Tibial artery (tissue), 4 donors: ENCODE data around the gene MAP3K20.

Source experiments
- DNase-seq, 2 donors: peaks; one replicate each; pipeline ENCODE4 v3.0.0-alpha.2; 2019
- H3K27ac ChIP-seq, 2 donors: fragments of 200-600 bp; sonication (generic) in 1 of 2; 1 replicate in 1 of 2; 2 replicates in 1 of 2; pipeline ENCODE4 v1.5.1; 2018 to 2019; ENCODE audit warnings: mild to moderate bottlenecking in 1 of 2
- H3K27me3 ChIP-seq, 2 donors: fragments of 200-600 bp; sonication (generic) in 1 of 2; one replicate each; pipeline versions ENCODE4 v1.5.1 to v1.6.0; 2016 to 2019
- H3K36me3 ChIP-seq, 3 donors: fragments of 200-600 bp; sonication (generic) in 2 of 3; one replicate each; pipeline ENCODE4 v1.5.1; 2016 to 2019; ENCODE audit warnings: mild to moderate bottlenecking in 2 of 3
- H3K4me1 ChIP-seq, 4 donors: fragments of 200-600 bp; sonication (generic) in 2 of 4; 1 replicate in 3 of 4; 2 replicates in 1 of 4; pipeline ENCODE4 v1.5.1; 2016 to 2019
- H3K4me3 ChIP-seq, 2 donors: fragments of 200-600 bp; sonication (generic) in 1 of 2; 1 replicate in 1 of 2; 2 replicates in 1 of 2; pipeline ENCODE4 v1.5.1; 2018 to 2019; ENCODE audit warnings: mild to moderate bottlenecking in 2 of 2
- H3K9me3 ChIP-seq, 3 donors: fragments of 200-600 bp; sonication (generic) in 1 of 3; one replicate each; pipeline ENCODE4 v1.5.1; 2016 to 2019
- CTCF ChIP-seq, 2 experiments: fragments of 200-600 bp in 1 of 2; fragments of 450-650 bp in 1 of 2; IDR thresholded peaks; one replicate each; pipeline ENCODE4 v1.5.1; 2017 to 2019; ENCODE audit warnings: antibody characterized with exemption in 2 of 2, mild to moderate bottlenecking in 1 of 2, moderate library complexity in 1 of 2
- intact Hi-C: fragments of 100-400 bp; cut with DNase I; formaldehyde crosslinking; loops from one replicate; pipeline ENCODE4 v1.15.0; 2023; ENCODE audit warnings: low total_unique reads

Gene MAP3K20

DNA sequence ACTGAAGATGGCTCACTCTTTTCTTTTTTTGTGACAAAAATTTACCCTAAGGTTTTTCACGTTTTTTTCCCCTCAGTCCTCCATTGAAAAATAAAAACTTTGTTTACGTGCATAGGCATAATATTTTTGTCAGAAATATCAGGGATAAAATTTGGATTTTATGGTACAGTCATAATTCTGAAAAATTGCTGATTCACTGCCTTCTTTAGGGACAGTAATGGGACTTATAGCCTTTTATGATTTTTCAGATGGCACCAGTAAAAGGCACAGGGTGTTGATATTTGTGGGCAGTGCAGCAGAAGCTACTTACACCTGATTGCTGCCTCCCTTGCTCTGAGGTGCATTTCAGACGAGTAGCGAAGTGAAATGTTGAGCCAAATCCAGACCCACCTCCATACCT lies 139.7 kb downstream of the MAP3K20 start:
- no peak overlapping the region for H3K27ac ChIP-seq
- no peak for TF ChIP-seq CTCF (IDR thresholded peaks at IDR 0.05)
- no peak for DNase-seq
- peaks cover 0 to 5% (median 0%) of the 10 kb centered on the region in 3 donors for H3K36me3 ChIP-seq
- no peaks in the 10 kb centered on the region for H3K9me3 ChIP-seq
- H3K4me1 ChIP-seq, result peaks cover 0 to 23% (median 6%) of the 10 kb centered on the region in 4 donors
- no peaks in the 10 kb centered on the region for H3K27me3 ChIP-seq
- intact Hi-C loops, result no loop called here
- no peak overlapping the region for H3K4me3 ChIP-seq

DNA sequence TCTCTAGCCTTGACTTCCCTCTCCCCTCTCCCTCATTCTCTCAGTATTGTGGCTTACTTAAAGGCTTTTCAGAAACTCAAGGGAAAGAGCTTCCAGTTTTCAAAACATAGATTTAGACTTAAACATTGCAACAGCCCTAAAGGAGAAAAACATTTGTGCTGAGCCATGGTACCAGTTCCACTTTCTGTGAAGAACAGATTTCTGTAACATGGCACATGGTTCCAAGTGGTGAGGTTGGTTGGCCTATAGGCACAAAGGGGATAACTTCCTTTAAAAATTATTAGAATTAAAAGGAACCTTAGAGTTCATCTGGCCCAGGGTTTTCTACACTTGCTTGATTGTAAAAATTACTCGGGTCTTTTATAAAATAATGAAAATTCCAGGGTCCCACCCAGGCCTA lies 140.4 kb downstream of the MAP3K20 start:
- Histone ChIP-seq H3K36me3 (peaks cover 0 to 3% (median 0%) of the 10 kb centered on the region in 3 donors), H3K27ac (no peak overlapping the region), H3K9me3 (no peaks in the 10 kb centered on the region), H3K4me1 (peaks cover 0 to 17% (median 4%) of the 10 kb centered on the region in 4 donors), H3K4me3 (no peak overlapping the region), H3K27me3 (no peaks in the 10 kb centered on the region)
- no peak for TF ChIP-seq CTCF (IDR thresholded peaks at IDR 0.05)
- intact Hi-C loops, result no loop called here
- no peak for DNase-seq

DNA sequence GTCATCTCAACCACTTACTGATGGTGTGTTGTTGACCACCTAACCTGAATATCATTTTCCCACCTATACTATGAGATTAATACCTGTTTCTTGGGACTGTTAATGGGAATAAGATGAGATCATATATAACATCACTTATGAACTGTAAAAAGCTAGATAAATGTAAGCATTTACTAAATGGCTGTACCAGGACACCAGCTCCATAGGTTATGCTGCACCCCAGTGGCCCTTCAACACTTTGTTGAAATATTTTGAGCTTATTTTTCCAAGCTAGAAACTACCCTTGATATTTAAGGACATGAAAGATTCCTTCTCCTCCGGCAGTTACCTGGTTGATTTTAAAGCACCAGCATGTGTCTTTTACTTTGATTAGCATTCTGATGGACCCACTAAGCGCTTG lies 141.0 kb downstream of the MAP3K20 start:
- no peaks in the 10 kb centered on the region for H3K9me3 ChIP-seq
- H3K4me1 ChIP-seq, result peaks cover 0 to 15% (median 3%) of the 10 kb centered on the region in 4 donors
- no peaks in the 10 kb centered on the region for H3K36me3 ChIP-seq
- no peak overlapping the region for H3K27ac ChIP-seq
- H3K4me3 ChIP-seq, result no peak overlapping the region
- no peaks in the 10 kb centered on the region for H3K27me3 ChIP-seq
- TF ChIP-seq CTCF (IDR thresholded peaks at IDR 0.05), result no peak
- intact Hi-C loops, result no loop called here
- no peak for DNase-seq

GRCh38 chr2:173217116-173217840 lies 141.6 kb downstream of the MAP3K20 start:
- H3K4me1 ChIP-seq, result peaks cover 0 to 15% (median 3%) of the 10 kb centered on the region in 4 donors
- no peak for TF ChIP-seq CTCF (IDR thresholded peaks at IDR 0.05)
- no peak overlapping the region for H3K4me3 ChIP-seq
- no peak for DNase-seq
- H3K27me3 ChIP-seq, result no peaks in the 10 kb centered on the region
- intact Hi-C loops, result no loop called here
- H3K9me3 ChIP-seq, result no peaks in the 10 kb centered on the region
- H3K36me3 ChIP-seq, result no peaks in the 10 kb centered on the region
- no peak overlapping the region for H3K27ac ChIP-seq

DNA sequence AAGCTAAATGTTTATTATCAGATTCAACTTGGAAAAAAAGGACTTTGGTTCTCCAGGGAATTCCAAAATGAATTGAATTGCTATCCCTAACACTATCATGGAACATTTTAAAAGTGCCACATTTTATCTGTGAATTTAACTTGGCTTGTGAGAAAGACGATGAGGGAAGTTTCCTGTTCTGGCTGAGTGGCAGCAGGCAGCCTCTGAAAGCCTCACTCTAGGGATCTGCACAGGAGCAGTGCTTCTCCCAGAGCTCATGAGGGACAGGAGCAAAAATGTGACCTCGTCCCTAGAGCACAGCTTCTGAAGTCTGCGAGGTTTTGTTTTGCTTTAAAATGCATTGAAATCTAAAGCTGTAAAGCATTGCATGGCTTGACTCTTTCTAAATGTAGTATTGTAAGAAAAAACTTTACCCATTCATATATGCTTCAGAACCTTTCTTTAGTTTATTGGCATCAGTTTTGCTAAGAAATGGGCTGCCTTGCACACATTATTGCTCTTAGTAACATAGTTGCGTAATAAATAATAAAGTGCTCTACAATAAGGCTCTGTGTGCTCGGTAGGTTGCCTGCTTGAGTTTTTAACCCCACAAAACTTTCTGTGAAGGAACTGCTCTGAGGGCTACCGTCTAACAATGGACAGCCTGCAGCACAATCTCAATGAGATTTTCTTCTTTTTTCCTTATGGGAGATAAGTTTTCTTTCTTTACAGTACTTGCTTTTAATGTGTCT lies 142.8 kb downstream of the MAP3K20 start:
- Histone ChIP-seq H3K9me3 (no peaks in the 10 kb centered on the region), H3K27ac (peak overlapping the region; percentile 13 to 14), H3K36me3 (no peaks in the 10 kb centered on the region), H3K4me1 (peaks cover 0 to 15% (median 3%) of the 10 kb centered on the region in 4 donors), H3K27me3 (no peaks in the 10 kb centered on the region), H3K4me3 (no peak overlapping the region)
- TF ChIP-seq CTCF (IDR thresholded peaks at IDR 0.05), result no peak
- no peak for DNase-seq
- intact Hi-C loops, result no loop called here
